DLD1 (cell line): ENCODE results near the gene ZNF346.

Experiments used
- in situ Hi-C: cut with HindIII; loops from 2 replicates; pipeline ENCODE4 v1.10.0; 2017; ENCODE audit warnings: low sequenced_read_pairs

The ZNF346 gene

DNA sequence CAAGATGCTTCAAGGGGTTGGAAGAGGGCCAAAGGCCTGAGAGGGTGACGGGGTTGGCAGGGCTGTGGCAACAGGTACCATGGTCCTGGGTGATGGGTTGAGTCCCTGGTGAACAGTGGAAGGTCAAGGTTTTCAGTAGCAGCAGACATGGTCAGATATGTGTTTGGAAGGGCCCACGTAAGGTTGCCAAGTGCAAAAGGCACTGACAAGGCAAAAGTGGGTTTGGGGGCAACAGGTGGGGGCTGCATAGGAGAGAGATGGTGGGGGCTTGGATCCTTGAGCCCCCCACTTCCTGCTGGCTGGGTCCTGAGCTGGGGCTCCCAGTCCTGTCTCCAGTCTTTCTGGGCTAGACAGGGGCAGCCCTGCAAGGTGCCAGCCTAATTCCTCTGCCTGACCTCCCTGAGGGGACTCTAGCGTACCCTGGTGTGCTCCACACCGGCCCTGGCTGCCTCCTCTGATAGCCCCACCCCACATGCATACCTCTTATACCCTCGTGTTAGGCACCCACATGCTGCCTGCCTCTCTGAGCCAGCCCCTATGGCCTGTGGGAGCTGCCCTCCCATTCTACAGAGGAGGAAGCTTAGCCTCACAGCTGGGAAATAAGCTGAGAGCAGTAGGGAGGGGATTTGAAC, 90.2 kb downstream of the ZNF346 start:
- in situ Hi-C loops: no loop called here

DNA sequence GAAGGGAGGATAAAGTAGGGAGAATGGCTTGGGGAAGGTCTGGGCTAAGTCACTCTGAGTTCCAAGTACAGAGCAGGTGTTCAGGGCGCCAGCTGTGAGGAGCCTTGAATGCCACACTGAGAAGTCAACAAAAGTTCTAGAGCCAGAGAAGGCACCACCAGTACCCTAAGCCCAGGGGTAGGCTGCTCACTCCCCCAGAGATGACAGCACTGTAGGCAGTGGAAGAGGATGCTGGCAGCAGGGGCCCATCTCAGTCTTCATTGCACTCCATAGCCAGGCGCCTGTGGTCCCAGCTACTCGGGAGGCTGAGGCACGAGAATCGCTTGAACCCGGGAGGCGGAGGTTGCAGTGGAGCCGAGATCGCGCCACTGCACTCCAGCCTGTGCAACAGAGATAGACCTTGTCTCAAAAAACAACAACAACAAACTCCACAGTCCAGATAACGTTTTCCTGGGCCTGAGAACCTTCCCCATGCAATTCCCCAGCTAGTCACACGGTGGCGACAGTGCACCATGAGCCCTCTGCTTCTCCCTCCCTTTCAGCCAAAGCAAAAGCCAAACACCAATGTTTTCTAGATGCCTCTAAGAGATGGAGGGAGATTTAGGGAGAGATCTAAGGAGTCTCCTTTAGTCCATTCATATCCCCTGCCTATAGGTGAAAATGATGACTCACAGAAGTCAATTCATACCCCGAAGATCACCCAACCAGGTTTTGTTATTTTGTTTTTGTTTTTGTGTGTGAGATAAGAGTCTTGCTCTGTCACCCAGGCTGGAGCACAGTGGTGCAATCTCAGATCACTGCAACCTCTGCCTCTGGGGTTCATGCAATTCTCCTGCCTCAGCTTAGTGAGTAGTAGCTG, 91.3 kb downstream of the ZNF346 start:
- in situ Hi-C loops: no loop called here

DNA sequence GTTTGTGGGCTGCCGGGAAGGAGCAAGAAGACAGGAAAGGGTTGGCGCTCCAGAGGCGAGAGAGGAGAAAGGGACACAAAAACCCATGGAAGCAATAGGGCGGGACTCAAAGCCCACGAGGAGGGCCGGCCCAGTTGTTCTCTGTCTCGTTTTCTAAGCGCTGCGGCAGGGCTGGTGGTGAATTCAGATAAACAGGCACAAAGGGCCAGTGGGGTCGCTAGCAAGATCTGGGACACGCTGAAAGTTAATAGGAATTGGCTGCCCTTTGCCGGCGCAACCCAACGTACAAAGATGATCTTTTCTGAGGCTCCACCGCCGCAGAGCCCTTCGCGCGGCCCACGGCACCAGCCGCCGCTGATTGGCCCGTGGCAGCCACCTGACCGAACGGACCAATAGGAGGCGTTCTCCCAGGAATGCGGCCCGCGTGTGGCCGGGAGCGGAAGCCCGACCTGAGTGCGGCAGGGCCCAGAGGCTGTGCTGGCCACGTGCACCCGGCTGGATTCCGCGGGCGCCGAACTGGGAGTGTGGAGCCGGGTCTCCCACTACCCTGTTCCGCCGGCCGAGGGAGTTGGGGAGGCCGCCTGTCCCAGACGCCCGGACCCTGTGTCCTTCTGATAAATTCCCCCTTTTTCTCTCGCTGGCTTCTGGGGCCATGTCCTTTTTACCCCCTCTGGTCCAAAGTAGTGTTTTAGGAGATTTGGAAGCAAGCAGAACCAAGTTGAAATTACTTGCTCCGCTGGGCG, 94.3 kb downstream of the ZNF346 start:
- in situ Hi-C loops: no loop called here

DNA sequence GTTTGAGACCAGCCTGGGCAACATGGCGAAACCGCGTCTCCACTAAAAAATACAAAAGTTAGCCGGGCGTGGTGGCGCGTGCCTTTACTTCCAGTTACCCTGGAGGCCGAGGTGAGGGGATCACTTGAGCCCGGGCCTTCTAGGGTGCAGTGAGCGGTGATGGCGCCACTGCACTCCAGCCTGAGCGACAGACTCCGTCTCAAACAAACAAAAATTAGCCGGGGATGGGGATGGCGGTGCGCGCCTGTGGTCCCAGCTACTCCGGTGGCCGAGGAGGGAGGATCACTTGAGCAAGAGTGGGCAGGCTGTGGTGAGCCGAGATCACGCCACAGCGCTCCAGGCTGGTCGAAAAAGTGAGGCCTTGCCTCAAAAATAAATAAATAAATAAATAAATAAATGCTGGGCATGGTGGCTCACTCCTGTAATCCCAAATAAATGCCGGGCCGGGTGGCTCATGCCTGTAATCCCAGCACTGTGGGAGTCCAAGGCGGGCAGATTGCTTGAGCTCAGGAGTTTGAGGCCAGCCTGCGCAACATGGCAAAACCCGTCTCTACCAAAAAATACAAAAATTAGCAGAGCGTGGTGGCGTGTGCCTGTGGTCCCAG, 95.0 kb downstream of the ZNF346 start:
- in situ Hi-C loops: no loop called here

DNA sequence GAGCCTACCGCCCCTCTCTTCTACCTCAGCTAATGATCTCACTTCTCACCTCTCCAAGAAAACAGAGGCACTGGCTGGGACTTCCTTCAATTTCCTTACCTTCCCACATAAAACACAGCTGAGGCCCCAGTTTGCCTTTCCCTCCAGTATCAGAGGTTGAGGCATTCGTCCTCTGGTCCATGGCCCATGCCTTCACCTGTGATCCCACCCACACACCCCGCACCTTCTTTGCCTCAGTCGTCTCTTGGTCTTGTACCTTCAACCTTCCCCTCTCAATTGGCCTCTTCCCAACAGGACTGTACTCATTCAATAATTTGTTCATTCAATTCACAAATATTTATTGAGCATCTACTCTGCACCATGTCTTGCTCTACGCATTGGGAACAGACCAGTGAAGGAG, 100.1 kb downstream of the ZNF346 start:
- in situ Hi-C loops: no loop called here

DNA sequence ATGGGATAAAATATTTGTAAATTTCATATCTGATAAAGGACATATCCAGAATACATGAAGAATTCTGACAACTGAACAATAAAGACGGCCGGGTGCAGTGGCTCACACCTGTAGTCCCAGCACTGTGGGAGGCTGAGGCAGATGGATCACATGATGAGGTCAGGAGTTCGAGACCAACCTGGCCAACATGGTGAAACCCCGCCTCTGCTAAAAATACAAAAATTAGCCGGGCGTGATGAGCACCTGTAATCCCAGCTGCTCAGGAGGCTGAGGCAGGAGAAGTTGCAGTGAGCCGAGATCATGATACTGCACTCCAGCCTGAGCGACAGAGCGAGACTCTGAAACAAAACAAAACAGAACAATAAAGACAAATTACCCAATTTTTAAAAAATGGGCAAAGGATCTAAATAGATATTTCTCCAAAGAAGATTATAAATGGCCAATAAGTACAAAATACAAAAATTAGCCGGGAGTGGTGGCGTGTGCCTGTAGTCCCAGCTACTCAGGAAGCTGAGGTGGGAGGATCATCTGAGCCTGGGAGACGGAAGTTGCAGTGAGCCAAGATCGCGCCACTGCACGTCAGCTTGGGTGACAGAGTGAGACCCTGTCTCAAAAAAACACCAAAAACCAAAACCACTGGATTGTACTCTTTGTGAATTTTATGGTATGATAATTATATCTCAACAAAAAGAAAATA, 101.4 kb downstream of the ZNF346 start:
- in situ Hi-C loops: no loop called here

DNA sequence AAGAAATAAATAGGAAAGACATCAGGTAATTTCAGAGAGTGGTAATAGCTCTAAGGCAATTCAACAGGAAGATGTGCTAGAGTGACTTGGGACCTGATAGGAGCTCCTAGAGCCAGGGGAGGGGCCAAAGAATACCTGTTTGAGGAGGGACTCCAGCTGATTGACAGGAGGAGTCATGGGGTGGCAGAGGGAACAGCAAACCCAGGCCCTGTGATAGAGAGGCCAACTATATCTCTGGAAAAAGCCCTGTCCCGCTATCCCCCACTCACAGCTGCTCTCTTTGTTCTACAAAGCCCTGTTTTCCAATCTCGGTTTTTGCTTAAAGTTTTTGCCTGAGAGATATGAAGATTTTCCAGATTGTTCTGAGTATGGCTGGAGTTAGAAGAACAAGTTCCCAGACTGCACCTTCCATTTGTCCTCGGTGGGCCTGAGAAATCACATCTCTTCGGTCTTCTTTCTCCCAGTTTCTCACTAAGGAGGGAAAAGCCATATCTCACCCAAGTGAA, 102.0 kb downstream of the ZNF346 start:
- in situ Hi-C loops: no loop called here

DNA sequence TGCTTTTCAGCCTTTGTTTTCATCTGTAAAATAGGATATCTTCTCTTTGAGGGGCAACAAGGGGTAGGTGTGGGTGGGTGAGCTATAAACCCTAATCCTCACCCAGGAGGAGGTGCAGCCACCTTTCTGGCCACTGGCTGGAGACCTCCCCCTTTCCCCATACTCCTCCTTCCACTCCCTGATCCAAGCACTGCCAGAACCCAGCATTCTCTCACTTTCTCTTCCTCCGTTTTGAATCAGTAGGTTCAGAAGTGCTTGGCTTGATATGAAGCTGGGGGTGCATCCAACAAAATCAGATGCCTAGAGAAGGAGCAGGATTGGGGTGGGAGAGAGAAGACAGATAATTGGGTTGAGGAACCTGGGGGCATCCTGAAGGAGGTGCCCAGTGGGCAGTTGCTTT, 104.3 kb downstream of the ZNF346 start:
- in situ Hi-C loops: no loop called here

DNA sequence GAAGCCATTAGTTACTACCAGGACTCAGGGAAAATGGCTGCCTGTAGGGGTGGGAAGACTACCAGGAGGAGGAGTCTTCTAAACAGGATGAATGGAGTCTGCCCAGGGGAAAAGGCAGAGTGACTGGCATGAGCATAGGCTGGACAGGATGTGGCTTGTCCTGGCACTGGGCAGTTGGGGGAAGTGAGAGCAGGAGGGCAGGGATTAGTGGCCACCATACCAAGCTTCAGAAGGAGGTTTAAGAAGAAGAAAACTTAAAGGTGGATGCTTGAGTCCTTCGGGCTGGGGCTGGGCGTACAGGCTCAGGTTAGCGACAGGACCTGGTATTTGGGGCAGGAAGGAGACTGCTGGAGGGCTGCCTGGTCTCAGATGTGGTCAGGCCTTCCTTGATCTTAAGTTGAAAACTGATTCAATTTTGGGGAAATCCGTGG, 106.1 kb downstream of the ZNF346 start:
- in situ Hi-C loops: no loop called here

DNA sequence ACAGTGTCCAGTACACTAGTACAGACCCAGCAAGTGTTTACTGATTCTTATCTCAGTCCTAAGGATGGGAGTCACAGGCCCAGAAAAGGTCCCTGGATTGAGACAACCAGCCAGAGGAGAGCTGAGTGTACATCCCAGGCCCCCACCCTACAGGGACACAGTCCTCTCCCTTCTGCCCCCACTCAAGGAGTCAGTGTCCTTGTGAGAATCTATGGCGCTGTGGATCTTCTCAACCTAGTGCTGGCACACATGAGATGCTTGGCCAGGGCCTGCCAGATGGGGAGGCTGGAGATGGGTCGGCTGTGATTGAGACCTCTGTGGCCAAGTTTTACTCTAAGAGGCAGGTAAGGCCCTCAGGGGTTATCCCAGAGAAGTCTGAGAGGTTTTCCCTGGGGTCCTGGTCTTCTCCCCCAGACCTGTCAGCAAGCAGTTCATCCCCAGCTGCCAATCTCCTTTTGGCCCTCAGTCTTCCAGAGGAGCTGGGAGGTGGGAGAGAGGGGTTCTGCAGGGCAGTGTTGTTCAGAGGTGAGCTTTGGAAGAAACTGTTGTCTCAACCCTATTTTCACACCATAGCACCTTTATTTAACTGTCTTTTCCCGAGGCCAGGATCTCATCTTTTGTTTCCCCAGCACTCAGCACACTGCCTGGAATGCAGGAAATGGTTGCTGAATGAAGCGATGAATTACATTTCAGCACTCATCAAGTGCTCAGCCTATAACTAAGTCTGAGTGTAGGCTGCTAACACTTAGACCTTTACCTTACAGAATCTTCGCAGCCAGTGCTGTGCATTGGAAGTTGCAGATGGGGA, 107.9 kb downstream of the ZNF346 start:
- in situ Hi-C loops: no loop called here
